HCT116 (cell line): ENCODE data around the gene MRPL42. TPM values are rescaled to one million over a fixed set of nuclear protein-coding genes. Genes with fewer than 3 reads are reported as not detected.

Experiments
- ATAC-seq: fragments of 200-7000 bp; cut with Tn5 transposase; 2 replicates; pipeline ENCODE4 v1.9.1; 2020; ENCODE audit warnings: mild to moderate bottlenecking, moderate library complexity
- BruUV-seq: library from RNA; stranded (reverse); fragments of 400-500 nt; replicated peaks from 2 replicates; lab custom pipeline; 2021; lab: Mats Ljungman, UMichigan
- CTCF ChIA-PET: fragments of 300-600 bp; sonication (Branson Sonifier 250); formaldehyde crosslinking; loops from one replicate; lab custom pipeline; 2021; ENCODE audit warnings: antibody characterized with exemption; lab: Charles Lee
- POLR2A ChIA-PET: fragments of 300-600, 350-600 bp; sonication (Branson Sonifier 250); formaldehyde crosslinking; loops from one replicate; lab custom pipeline; 2021; ENCODE audit warnings: antibody characterized with exemption; lab: Charles Lee
- RAD21 ChIA-PET, 2 experiments: fragments of 300-600 bp; sonication (Branson Sonifier 250); formaldehyde crosslinking; loops; one replicate each; lab custom pipeline; 2023; ENCODE audit warnings: low total read pairs in 2 of 2; ENCODE audit not compliant: uncharacterized antibody in 2 of 2, unreplicated experiment in 2 of 2, low non-redundant PET in 1 of 2; lab: Charles Lee
- DNase-seq: peaks from one replicate; pipeline ENCODE4 v3.0.0-alpha.2; 2010; ENCODE audit warnings: low read depth, low spot score
- H2AFZ ChIP-seq: fragments of 200-600 bp; shearing (Covaris generic), sonication (generic); 2 replicates; pipeline ENCODE4 v1.6.1; 2017; ENCODE audit warnings: low read depth, mixed run types, mixed read lengths, antibody characterized with exemption, low read length; ENCODE audit not compliant: poor library complexity, severe bottlenecking
- H3K27ac ChIP-seq: 2 replicates; pipeline ENCODE4 v1.5.1; 2012; ENCODE audit warnings: low read depth, low read length
- H3K27me3 ChIP-seq: fragments of 200-600 bp; sonication (generic); 2 replicates; pipeline ENCODE4 v1.6.1; 2016; ENCODE audit warnings: mixed run types, low read length, mixed read lengths; ENCODE audit not compliant: insufficient read depth
- H3K36me3 ChIP-seq, 2 experiments: fragments of 200-500 bp in 1 of 2; fragments of 200-600 bp in 1 of 2; sonication (Bioruptor generic) in 1 of 2; sonication (generic) in 1 of 2; 2 replicates each; pipeline versions ENCODE4 v1.5.1 to v1.6.1; 2014 to 2016; ENCODE audit warnings: low read length in 2 of 2, inconsistent platforms in 1 of 2, mixed read lengths in 1 of 2, mixed run types in 1 of 2; ENCODE audit not compliant: insufficient read depth in 2 of 2, control insufficient read depth in 1 of 2
- H3K4me1 ChIP-seq, 2 experiments: fragments of 200-600 bp in 1 of 2; sonication (generic) in 1 of 2; 2 replicates each; pipeline versions ENCODE4 v1.5.1 to v1.6.1; 2012 to 2017; ENCODE audit warnings: low read length in 2 of 2, inconsistent platforms in 1 of 2, mild to moderate bottlenecking in 1 of 2, mixed read lengths in 1 of 2, mixed run types in 1 of 2, moderate library complexity in 1 of 2; ENCODE audit not compliant: insufficient read depth in 2 of 2, control insufficient read depth in 1 of 2
- H3K4me2 ChIP-seq: fragments of 200-600 bp; sonication (generic); 2 replicates; pipeline ENCODE4 v1.6.1; 2017; ENCODE audit warnings: mixed run types, low read length, mixed read lengths
- H3K4me3 ChIP-seq, 2 experiments: fragments of 200-600 bp in 1 of 2; sonication (generic) in 1 of 2; replicated peaks in 1 of 2; 2 replicates each; pipeline ENCODE4 v1.5.1; 2011 to 2016; ENCODE audit warnings: low read length in 2 of 2, control low read depth in 1 of 2, low read depth in 1 of 2, mild to moderate bottlenecking in 1 of 2, mixed read lengths in 1 of 2, mixed run types in 1 of 2
- H3K79me2 ChIP-seq: fragments of 200-600 bp; sonication (generic); 2 replicates; pipeline ENCODE4 v1.6.1; 2017; ENCODE audit warnings: mild to moderate bottlenecking, mixed run types, low read length, moderate library complexity, mixed read lengths; ENCODE audit not compliant: insufficient read depth
- H3K9ac ChIP-seq: fragments of 200-600 bp; sonication (generic); 2 replicates; pipeline ENCODE4 v1.6.1; 2016; ENCODE audit warnings: low read length, mixed read lengths
- H3K9me2 ChIP-seq: fragments of 200-600 bp; sonication (generic), shearing (Covaris generic); 2 replicates; pipeline ENCODE4 v1.6.1; 2017; ENCODE audit warnings: mixed run types, mild to moderate bottlenecking, moderate library complexity; ENCODE audit not compliant: insufficient read depth
- H3K9me3 ChIP-seq, 2 experiments: fragments of 200-500 bp in 1 of 2; fragments of 200-600 bp in 1 of 2; sonication (Bioruptor generic) in 1 of 2; sonication (generic) in 1 of 2; 2 replicates each; pipeline ENCODE4 v1.6.1; 2014 to 2017; ENCODE audit warnings: low read length in 2 of 2, mixed read lengths in 2 of 2, inconsistent platforms in 1 of 2, low read depth in 1 of 2, mild to moderate bottlenecking in 1 of 2, mixed run types in 1 of 2, moderate library complexity in 1 of 2; ENCODE audit not compliant: control insufficient read depth in 1 of 2, insufficient read depth in 1 of 2
- H4K20me1 ChIP-seq: fragments of 200-600 bp; sonication (generic), shearing (Covaris generic); 2 replicates; pipeline ENCODE4 v1.6.1; 2017; ENCODE audit warnings: mixed run types, mild to moderate bottlenecking, moderate library complexity; ENCODE audit not compliant: insufficient read depth
- CBX3 ChIP-seq: IDR thresholded peaks from 2 replicates; pipeline ENCODE4 v1.6.1; 2012; ENCODE audit warnings: low read depth
- CTCF ChIP-seq, 3 experiments: fragments of 200-600 bp in 1 of 3; sonication (generic) in 1 of 3; IDR thresholded peaks in 2 of 3; conservative IDR thresholded peaks in 1 of 3; 2 replicates each; pipeline ENCODE4 v1.5.1; 2012 to 2017; ENCODE audit warnings: low read depth in 2 of 3, low read length in 2 of 3, antibody characterized with exemption in 1 of 3, borderline replicate concordance in 1 of 3, control low read depth in 1 of 3, mild to moderate bottlenecking in 1 of 3, mixed read lengths in 1 of 3, mixed run types in 1 of 3, moderate library complexity in 1 of 3; ENCODE audit not compliant: insufficient read depth in 1 of 3
- EGR1 ChIP-seq: IDR thresholded peaks from 2 replicates; pipeline ENCODE4 v1.6.1; 2012; ENCODE audit warnings: low read depth
- ELF1 ChIP-seq: IDR thresholded peaks from 2 replicates; pipeline ENCODE4 v1.6.1; 2012; ENCODE audit warnings: low read depth, borderline replicate concordance
- EZH2phosphoT487 ChIP-seq: fragments of 200-600 bp; IDR thresholded peaks from 2 replicates; pipeline ENCODE4 v1.6.1; 2018; ENCODE audit warnings: antibody characterized with exemption, borderline replicate concordance
- FOSL1 ChIP-seq: IDR thresholded peaks from 2 replicates; pipeline ENCODE4 v1.6.1; 2012; ENCODE audit warnings: low read depth
- POLR2A ChIP-seq: IDR thresholded peaks from 2 replicates; pipeline ENCODE4 v1.7.0; 2011; ENCODE audit warnings: borderline replicate concordance; ENCODE audit not compliant: insufficient read depth, insufficient read length; ENCODE audit errors: extremely low read depth
- RAD21 ChIP-seq: IDR thresholded peaks from 2 replicates; pipeline ENCODE4 v1.6.1; 2012; ENCODE audit warnings: low read depth, mild to moderate bottlenecking
- SIN3A ChIP-seq: IDR thresholded peaks from 2 replicates; pipeline ENCODE4 v1.6.1; 2012; ENCODE audit warnings: low read depth
- SP1 ChIP-seq: IDR thresholded peaks from 2 replicates; pipeline ENCODE4 v1.6.1; 2012; ENCODE audit warnings: low read depth
- SRF ChIP-seq: IDR thresholded peaks from 2 replicates; pipeline ENCODE4 v1.6.1; 2012; ENCODE audit warnings: low read depth
- intact Hi-C: fragments of 100-400 bp; cut with micrococcal nuclease; formaldehyde crosslinking; loops from 2 replicates; pipeline ENCODE4 v1.10.0; 2022
- total RNA-seq: library from RNA; stranded (reverse); gene quantifications from one replicate; pipeline ENCODE4 v1.2.1, GENCODE V29; 2021; ENCODE audit not compliant: unreplicated experiment
- TF ChIP-seq, protein P1 (sequence below): IDR thresholded peaks from 2 replicates; pipeline ENCODE4 v1.6.1; 2012
- TF ChIP-seq, protein P2 (sequence below): IDR thresholded peaks from 2 replicates; pipeline ENCODE4 v1.6.1; 2011; ENCODE audit warnings: mild to moderate bottlenecking, low read length, moderate library complexity; ENCODE audit not compliant: insufficient replicate concordance; ENCODE audit errors: extremely low read depth

MRPL42 gene
- total RNA-seq, 1 experiment from 2014 or later, result 120 TPM

DNA sequence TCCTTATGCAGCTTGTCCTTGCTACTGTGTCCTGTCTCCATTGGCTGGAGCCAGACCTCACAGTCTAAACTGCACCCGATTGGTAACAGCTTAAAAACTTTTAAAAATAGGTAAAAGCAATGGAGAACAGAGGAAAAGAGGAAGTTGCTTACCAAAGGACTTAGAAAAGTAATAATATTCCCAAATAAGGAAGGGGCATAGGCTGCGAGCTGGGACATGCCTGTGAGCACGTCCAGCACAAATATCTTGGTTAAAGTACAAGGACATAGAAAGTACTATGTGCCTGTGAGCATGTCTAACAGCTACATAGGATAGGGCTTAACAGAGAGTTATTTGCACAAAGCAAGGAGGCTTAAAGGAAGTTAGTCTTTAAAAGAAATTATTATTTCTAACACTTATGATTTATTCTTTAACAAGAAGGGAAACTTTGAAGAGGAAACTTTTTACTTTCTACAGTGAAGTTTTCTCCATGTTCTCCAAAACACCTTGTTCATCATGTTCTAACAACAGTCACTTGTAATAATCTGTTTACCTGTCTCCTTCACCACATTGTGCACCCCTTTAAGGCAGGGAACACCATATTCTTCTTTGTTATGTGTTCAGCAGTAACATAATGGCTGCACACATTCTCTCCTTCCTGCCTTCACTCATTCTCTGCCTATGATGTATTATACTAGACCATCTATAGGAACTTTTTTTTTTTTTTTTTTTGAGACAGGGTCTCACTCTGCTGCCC lies 15.7 kb upstream of the MRPL42 start:
- Histone ChIP-seq H3K27ac (no peak overlapping the region), H3K9ac (no peak overlapping the region), H3K9me3 (0 out of 4 replicates have a peak, but pooled peaks cover 0 to 3% of the 10 kb centered on the region in 2 experiments), H2AFZ (no peak overlapping the region), H3K36me3 (no peaks in the 10 kb centered on the region), H3K4me1 (no peaks in the 10 kb centered on the region), H3K27me3 (no peaks in the 10 kb centered on the region), H3K4me2 (no peak overlapping the region), H3K79me2 (no peaks in the 10 kb centered on the region), H3K9me2 (no peaks in the 10 kb centered on the region), H4K20me1 (no peaks in the 10 kb centered on the region), H3K4me3 (no peak overlapping the region)
- ATAC-seq (no peak), DNase-seq (no peak)
- TF ChIP-seq, protein P1, sequence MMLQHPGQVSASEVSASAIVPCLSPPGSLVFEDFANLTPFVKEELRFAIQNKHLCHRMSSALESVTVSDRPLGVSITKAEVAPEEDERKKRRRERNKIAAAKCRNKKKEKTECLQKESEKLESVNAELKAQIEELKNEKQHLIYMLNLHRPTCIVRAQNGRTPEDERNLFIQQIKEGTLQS, result no peak
- no peak for TF ChIP-seq EGR1
- TF ChIP-seq ELF1, result no peak
- TF ChIP-seq POLR2A, result no peak
- TF ChIP-seq, protein P2, sequence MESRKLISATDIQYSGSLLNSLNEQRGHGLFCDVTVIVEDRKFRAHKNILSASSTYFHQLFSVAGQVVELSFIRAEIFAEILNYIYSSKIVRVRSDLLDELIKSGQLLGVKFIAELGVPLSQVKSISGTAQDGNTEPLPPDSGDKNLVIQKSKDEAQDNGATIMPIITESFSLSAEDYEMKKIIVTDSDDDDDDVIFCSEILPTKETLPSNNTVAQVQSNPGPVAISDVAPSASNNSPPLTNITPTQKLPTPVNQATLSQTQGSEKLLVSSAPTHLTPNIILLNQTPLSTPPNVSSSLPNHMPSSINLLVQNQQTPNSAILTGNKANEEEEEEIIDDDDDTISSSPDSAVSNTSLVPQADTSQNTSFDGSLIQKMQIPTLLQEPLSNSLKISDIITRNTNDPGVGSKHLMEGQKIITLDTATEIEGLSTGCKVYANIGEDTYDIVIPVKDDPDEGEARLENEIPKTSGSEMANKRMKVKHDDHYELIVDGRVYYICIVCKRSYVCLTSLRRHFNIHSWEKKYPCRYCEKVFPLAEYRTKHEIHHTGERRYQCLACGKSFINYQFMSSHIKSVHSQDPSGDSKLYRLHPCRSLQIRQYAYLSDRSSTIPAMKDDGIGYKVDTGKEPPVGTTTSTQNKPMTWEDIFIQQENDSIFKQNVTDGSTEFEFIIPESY, result no peak
- no peak for TF ChIP-seq SP1
- no peak for TF ChIP-seq CTCF (IDR thresholded peaks at IDR 0.05 in 2 of 3, conservative IDR thresholded peaks at IDR 0.05 in 1 of 3; ENCODE audit: borderline replicate concordance in 1 of 3, insufficient read depth in 1 of 3, low read depth in 2 of 3, low read length in 2 of 3)
- no peak for TF ChIP-seq EZH2phosphoT487
- TF ChIP-seq FOSL1, result no peak
- no peak for TF ChIP-seq RAD21
- no peak for TF ChIP-seq SIN3A
- TF ChIP-seq CBX3, result no peak
- no peak for TF ChIP-seq SRF
- ChIA-PET CTCF (no interaction called here), POLR2A (no interaction called here), RAD21 (no interaction called here)
- BruUV-seq, result no TSS peak
- intact Hi-C loops, result no loop called here
